Sigmoid colon (tissue), 4 donors: ENCODE data around the gene NT5DC1.

Source experiments
- EP300 ChIP-seq, 4 donors: sonication (generic); formaldehyde crosslinking; IDR thresholded peaks; one replicate each; pipeline ENCODE4 v1.6.1; 2017; ENCODE audit warnings: antibody characterized with exemption in 4 of 4
- POLR2AphosphoS5 ChIP-seq, 4 donors: sonication (generic); formaldehyde crosslinking; IDR thresholded peaks; one replicate each; pipeline ENCODE4 v1.6.1; 2017; ENCODE audit warnings: antibody characterized with exemption in 4 of 4
- TF ChIP-seq, protein P1 (sequence below), 4 experiments: fragments of 450-650 bp in 3 of 4; fragments of 200-600 bp in 1 of 4; IDR thresholded peaks; one replicate each; pipeline ENCODE4 v1.5.1; 2016 to 2019; ENCODE audit warnings: antibody characterized with exemption in 4 of 4, mild to moderate bottlenecking in 3 of 4, moderate library complexity in 2 of 4

DNA sequence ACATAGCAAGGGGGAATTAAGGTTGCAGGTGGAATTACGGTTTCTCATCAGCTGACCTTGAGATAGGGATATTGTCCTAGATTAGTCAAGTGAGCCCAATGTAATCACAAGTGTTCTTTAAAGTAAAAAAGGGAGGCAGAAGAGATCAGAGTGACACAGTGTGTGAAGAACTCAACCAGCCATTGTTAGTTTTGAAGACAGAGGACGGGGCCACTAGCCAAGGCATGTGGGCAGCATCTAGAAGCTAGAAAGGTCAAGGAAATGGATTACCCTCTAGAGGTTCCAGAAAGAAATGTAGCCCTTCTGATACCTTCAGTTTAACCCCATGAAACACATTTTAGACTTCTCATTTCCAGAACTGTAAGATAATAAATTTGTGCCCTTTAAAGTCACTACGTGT is 197.6 kb downstream of the NT5DC1 start:
- TF ChIP-seq EP300 (IDR thresholded peaks at IDR 0.05), result no peak
- TF ChIP-seq, protein P1, sequence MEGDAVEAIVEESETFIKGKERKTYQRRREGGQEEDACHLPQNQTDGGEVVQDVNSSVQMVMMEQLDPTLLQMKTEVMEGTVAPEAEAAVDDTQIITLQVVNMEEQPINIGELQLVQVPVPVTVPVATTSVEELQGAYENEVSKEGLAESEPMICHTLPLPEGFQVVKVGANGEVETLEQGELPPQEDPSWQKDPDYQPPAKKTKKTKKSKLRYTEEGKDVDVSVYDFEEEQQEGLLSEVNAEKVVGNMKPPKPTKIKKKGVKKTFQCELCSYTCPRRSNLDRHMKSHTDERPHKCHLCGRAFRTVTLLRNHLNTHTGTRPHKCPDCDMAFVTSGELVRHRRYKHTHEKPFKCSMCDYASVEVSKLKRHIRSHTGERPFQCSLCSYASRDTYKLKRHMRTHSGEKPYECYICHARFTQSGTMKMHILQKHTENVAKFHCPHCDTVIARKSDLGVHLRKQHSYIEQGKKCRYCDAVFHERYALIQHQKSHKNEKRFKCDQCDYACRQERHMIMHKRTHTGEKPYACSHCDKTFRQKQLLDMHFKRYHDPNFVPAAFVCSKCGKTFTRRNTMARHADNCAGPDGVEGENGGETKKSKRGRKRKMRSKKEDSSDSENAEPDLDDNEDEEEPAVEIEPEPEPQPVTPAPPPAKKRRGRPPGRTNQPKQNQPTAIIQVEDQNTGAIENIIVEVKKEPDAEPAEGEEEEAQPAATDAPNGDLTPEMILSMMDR (IDR thresholded peaks at IDR 0.05), result no peak
- TF ChIP-seq POLR2AphosphoS5 (IDR thresholded peaks at IDR 0.05), result no peak
